Measurements from ENCODE around the gene ITPR3. TPM values are rescaled to one million over a fixed set of nuclear protein-coding genes. Genes with fewer than 3 reads are reported as not detected.
A peak's percentile ranks its signal among the peaks of the same experiment; 100 is the strongest.

The ITPR3 gene
- total and polyA plus RNA-seq, 2 of the 13 experiments (the other 11 are each of a cell fraction or from before 2014, with no cell fraction given): 3.8 to 21.4 TPM

- TF ChIP-seq SKIL (CRISPR knock-in tag; IDR thresholded peaks at IDR 0.05; ENCODE audit: borderline replicate concordance): 0 out of 2 replicates have a peak, but pooled peaks have one; percentile 8
- TF ChIP-seq MED13 (CRISPR knock-in tag; IDR thresholded peaks at IDR 0.05): peak; percentile 22; the same call in 1 of the 2 replicates
- TF ChIP-seq RXRA (CRISPR knock-in tag; IDR thresholded peaks at IDR 0.05): 0 out of 2 replicates have a peak, but pooled peaks have one; percentile 43
- peak; percentile 78 for TF ChIP-seq HNRNPLL (IDR thresholded peaks at IDR 0.05; ENCODE audit: low read depth, low read length, poor library complexity, severe bottlenecking)
- 0 out of 2 replicates have a peak, but pooled peaks have one; percentile 18 for TF ChIP-seq MXD3 (CRISPR knock-in tag; IDR thresholded peaks at IDR 0.05)
- peak; percentile 39; the same call in 1 of the 2 replicates for TF ChIP-seq PHF8 (CRISPR knock-in tag; IDR thresholded peaks at IDR 0.05)
- TF ChIP-seq ZBTB4 (CRISPR knock-in tag; IDR thresholded peaks at IDR 0.05; ENCODE audit: borderline replicate concordance): no peak
- TF ChIP-seq HOXA7 (CRISPR knock-in tag; IDR thresholded peaks at IDR 0.05): no peak
- peak; percentile 57; the same call in 1 of the 2 replicates for TF ChIP-seq ZNF687 (CRISPR knock-in tag; IDR thresholded peaks at IDR 0.05)
- 0 out of 2 replicates have a peak, but pooled peaks have one; percentile 30 for TF ChIP-seq TOPORS (CRISPR knock-in tag; IDR thresholded peaks at IDR 0.05)
- peak; percentile 7; the same call in 1 of the 2 replicates for TF ChIP-seq HOXA3 (CRISPR knock-in tag; IDR thresholded peaks at IDR 0.05)
- TF ChIP-seq HMG20A (CRISPR knock-in tag; IDR thresholded peaks at IDR 0.05; ENCODE audit: borderline replicate concordance): no peak
- TF ChIP-seq ZBTB10 (CRISPR knock-in tag; IDR thresholded peaks at IDR 0.05; ENCODE audit: borderline replicate concordance): 0 out of 2 replicates have a peak, but pooled peaks have one; percentile 25
- TF ChIP-seq ZSCAN12 (CRISPR knock-in tag; IDR thresholded peaks at IDR 0.05): 0 out of 2 replicates have a peak, but pooled peaks have one; percentile 17
Observed at GRCh38 chr6:33620856-33621710, at the start of gene ITPR3 (continued).

Data from HepG2 (cell line).